HEK293T (cell line): ENCODE data around the gene SHQ1.

Experiments used
- ELF4 ChIP-seq: fragments of 450-650 bp; IDR thresholded peaks from 2 replicates; pipeline ENCODE4 v1.6.1; 2017; ENCODE audit warnings: antibody characterized with exemption
- FOXA1 ChIP-seq: fragments of 450-650 bp; IDR thresholded peaks from 2 replicates; pipeline ENCODE4 v1.6.1; 2016; ENCODE audit warnings: mild to moderate bottlenecking
- NFRKB ChIP-seq: fragments of 450-650 bp; IDR thresholded peaks from 2 replicates; pipeline ENCODE4 v1.6.1; 2016; ENCODE audit warnings: mild to moderate bottlenecking, moderate library complexity
- TARDBP ChIP-seq: fragments of 450-650 bp; IDR thresholded peaks from 2 replicates; pipeline ENCODE4 v1.6.1; 2016

- TF ChIP-seq TARDBP (no peak), NFRKB (no peak), FOXA1 (no peak), ELF4 (no peak)
Measured at GRCh38 chr3:72782521-72782920, 65.7 kb downstream of the SHQ1 start.
